Motor neuron (in vitro differentiated cells): ENCODE data around the gene NEK2. TPM values are rescaled to one million over a fixed set of nuclear protein-coding genes. Genes with fewer than 3 reads are reported as not detected.

Experiments used
- total RNA-seq, 8 experiments: library from RNA; unstranded; fragments of 300-600 nt; gene quantifications; 2 replicates each; pipeline versions ENCODE4 v1.2.3 to v1.2.4, GENCODE V29; 2022

The NEK2 gene
- total RNA-seq, 8 experiments from 2014 or later = 0.78 to 72.6 (median 3.7) TPM

Other genes with a start within 250 kb of the NEK2 start
- gene RD3, start 183.5 kb downstream of the NEK2 start, total RNA-seq = under 1 TPM; 0.07 to 0.76 (median 0.24) TPM
- 10 to 100 TPM in 6 of 8 experiments, 1 to 10 TPM in 2; 7.0 to 50.3 (median 17.3) TPM for gene SLC30A1, start 96.5 kb downstream of the NEK2 start, total RNA-seq
- 10 to 100 TPM; 25.1 to 41.3 (median 31.9) TPM for gene LPGAT1, start 155.1 kb upstream of the NEK2 start, total RNA-seq